NCI-H146 treated with DMSO at 0.1 percent for 48 hours (cell line): ENCODE measurements around the gene ELF1.

ENCODE experiments used
- DNase-seq: peaks from one replicate; lab custom pipeline; 2025; ENCODE audit not compliant: unreplicated experiment; lab: John Stamatoyannopoulos, UW

The ELF1 gene

GRCh38 chr13:41006978-41007743 is 12.0 kb downstream of the ELF1 start:
- DNase-seq = no peak

- no peak for DNase-seq
Measured at GRCh38 chr13:41006306-41006705, 12.8 kb downstream of the ELF1 start.

- no peak for DNase-seq
Measured at GRCh38 chr13:41005704-41006103, 13.4 kb downstream of the ELF1 start.

GRCh38 chr13:41004875-41005693 is 14.0 kb downstream of the ELF1 start:
- no peak for DNase-seq

- DNase-seq = no peak
Measured at GRCh38 chr13:41002606-41003005, 16.5 kb downstream of the ELF1 start.

GRCh38 chr13:41001695-41002094 is 17.4 kb downstream of the ELF1 start:
- DNase-seq = no peak

- no peak for DNase-seq
Measured at GRCh38 chr13:40999416-40999815, 19.7 kb downstream of the ELF1 start.

GRCh38 chr13:40996426-40997092 is 22.6 kb downstream of the ELF1 start:
- no peak for DNase-seq

- no peak for DNase-seq
Measured at GRCh38 chr13:40995997-40996396, 23.1 kb downstream of the ELF1 start.

GRCh38 chr13:40994581-40995230 is 24.4 kb downstream of the ELF1 start:
- no peak for DNase-seq

- peak; percentile 77 for DNase-seq
Measured at GRCh38 chr13:40993987-40994386, 25.1 kb downstream of the ELF1 start.

- peak; percentile 73 for DNase-seq
Measured at GRCh38 chr13:40992678-40993518, 26.2 kb downstream of the ELF1 start.

- no peak for DNase-seq
Measured at GRCh38 chr13:40987606-40988280, 31.4 kb downstream of the ELF1 start.

- peak; percentile 6 for DNase-seq
Measured at GRCh38 chr13:40986101-40986856, 32.8 kb downstream of the ELF1 start.

- no peak for DNase-seq
Measured at GRCh38 chr13:40985381-40986100, 33.6 kb downstream of the ELF1 start.

GRCh38 chr13:40984668-40985366 is 34.3 kb downstream of the ELF1 start:
- no peak for DNase-seq

GRCh38 chr13:40983725-40984667 is 35.1 kb downstream of the ELF1 start:
- no peak for DNase-seq
